HG02571 (cell line): ENCODE results near the gene TCF7L2.

ENCODE experiments used
- ATAC-seq: cut with Tn5 transposase; IDR thresholded peaks from one replicate; pipeline ENCODE4 v1.9.1; 2021; ENCODE audit warnings: mild to moderate bottlenecking, moderate library complexity; ENCODE audit not compliant: unreplicated experiment

TCF7L2 gene

DNA sequence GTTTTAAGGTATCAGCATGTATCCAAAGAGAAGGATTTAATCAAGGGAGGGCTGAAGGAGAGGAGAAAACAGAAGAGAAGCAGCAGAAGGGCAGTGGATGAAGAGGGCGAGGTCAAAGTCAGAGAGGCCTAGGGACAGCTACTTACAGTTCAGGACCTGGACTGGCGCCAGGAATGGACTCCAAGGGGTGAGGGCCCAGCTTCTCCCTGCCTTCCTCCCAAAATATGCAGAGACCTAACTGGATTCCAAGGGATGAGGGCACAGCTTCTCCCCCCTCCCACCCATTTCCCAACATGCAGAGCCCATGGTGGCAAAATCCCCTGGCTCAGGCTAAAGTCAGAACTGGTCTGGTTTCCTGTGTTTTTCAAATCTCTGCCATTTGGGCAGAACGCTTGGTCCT is 3.4 kb upstream of the TCF7L2 start:
- no peak for ATAC-seq

DNA sequence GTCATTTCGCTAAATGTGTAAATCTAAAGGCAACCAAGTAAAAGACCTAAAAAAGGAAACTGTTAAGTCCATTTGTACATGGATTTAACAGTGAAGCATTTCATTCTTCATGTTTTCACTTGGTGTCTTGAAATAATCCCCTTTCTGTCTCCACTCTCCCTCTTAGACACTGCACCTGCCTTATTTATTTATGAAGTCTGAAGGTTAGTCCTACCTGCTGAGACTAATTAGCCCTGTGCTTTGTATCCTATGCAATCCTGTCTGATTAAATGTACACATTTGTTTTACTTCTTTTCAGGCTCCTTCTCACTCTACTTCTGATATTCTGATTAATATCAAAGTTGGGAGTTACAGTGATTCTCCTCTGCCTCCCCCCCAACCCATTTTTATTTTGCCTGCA is 1.9 kb upstream of the TCF7L2 start:
- ATAC-seq = no peak

DNA sequence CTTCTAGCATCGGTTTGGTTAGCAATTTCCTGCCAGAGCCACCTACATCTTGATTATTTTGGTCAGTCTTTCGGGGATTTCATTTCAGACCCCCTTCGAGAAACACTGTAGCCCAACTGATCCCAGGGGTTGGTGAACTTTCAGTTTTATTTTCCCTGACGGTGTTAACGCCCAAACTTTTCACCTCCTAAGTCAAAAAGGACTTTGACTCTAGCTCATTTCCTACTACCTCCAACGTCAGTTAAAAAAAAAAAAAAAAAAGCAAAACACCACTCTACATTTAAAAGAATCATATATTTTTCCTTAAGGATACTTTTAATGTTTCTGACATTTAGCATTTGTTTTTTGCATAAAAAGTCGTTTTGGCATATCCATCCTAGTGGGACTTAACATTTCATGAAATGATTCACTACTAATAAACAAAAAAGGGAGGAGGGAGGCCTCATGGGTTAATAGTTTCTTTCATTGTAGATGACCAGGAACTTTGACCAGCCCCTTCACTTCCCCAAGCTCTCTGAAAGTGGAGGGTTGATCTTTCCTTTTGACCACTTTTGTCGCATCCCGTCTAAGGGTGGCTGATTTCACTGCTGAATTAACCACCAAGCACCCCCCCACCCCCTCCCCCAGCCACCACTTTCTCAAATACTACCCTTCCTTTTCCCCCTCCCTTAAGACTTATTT is 764 bp upstream of the TCF7L2 start:
- ATAC-seq = no peak

DNA sequence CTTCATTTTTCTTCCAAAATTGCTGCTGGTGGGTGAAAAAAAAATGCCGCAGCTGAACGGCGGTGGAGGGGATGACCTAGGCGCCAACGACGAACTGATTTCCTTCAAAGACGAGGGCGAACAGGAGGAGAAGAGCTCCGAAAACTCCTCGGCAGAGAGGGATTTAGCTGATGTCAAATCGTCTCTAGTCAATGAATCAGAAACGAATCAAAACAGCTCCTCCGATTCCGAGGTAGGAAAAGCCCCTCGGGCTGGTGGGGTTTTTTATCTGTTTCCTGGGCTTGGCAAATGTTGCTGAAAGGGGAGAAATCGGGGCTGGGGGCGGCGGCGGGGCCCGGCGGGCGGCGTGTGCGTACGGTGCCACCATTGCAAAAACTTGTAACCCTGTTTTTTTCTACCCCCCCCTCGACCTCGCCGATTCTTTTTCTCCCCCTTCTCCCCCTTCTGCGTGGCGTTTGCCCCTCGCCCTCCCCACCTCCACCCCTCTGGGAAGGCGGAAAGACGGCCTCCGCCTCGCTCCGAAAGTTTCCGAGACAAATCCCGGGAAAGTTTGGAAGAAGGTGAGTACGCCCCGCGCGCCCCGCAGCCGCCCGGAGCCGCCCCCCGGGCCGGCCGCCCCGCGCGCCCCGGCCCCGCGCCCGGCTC is 789 bp downstream of the TCF7L2 start:
- ATAC-seq = no peak

DNA sequence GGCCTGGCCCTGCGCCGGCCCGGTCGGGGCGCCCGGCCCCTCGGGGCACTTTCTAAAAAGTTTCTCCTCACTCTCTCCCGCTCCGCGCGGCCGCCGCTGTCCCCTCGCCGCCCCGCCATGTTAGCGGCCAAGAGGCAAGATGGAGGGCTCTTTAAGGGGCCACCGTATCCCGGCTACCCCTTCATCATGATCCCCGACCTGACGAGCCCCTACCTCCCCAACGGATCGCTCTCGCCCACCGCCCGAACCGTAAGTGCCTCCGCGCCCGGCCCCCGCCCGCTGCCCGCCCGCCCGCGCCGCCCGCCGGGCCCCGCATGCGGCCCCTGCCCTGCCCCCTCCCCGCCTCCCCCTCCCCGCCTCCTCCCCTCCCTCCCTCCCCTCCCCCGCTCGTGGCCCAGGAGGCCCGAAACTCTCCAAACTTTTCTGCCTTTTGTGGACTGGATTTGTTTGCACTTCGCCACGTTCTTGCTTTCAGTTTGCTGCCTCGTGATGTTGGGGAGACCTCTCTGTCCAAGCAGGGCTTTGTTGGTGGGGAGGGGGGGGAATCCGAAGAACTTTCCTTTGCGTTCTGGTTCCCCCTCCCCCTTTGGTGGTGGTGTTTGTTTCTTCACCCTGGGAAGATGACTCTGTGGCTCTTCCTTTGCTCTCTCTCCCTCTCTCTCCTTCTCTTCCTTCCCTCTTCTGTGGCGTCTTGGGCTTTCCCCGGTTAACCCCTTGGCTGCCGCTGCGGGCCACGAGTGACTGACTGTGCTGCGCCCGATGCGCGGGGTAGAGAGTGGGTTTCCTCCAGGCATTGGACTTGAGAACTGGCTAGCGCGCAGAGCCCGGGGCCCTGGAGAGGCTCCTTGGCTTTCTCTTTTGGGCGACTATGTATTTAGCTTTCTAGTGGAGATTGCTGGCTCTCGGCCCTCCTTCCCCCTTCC is 1.6 kb downstream of the TCF7L2 start:
- ATAC-seq = no peak

DNA sequence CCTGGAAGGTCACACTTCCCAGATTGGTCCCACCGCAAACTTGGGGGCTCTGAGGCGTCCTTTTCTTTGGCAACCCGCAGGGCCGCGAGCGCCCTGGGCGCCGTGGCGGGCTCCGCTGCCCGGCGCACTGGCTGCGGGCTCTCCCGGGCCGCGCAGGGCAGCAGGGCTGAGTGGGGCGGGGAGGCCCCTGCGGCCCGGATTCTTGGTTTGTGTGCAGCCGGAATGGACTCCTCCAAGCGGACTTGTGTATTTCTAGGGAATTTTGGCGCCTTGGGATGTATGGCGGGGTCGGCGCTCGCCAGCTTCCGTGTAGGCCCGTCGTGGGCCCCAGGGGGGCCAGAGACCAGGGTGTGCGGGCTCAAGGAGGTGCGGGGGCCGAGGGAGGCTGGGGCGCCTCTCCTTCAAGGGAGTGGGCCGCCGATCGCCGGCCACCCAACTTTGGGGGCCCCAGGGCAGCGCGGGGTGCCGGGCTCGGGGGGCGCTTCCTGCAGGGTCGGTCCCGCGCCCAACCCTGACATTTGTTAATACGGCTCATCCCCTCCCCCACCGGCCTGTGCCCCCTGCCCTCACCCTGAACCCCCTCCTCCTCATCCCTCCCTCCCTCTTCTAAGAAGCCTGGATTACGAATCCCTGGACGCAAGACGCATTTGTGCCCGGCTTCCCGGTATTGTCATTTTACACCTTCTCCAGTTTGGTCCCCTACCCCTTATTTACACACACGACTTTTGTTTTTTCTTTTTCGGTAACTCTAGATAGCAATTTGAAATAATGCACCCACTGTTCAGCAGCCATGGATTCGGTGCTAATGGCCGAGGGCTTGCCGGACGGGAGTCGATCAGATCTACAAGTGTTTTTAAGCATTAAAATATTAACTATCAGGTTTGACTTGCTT is 2.5 kb downstream of the TCF7L2 start:
- ATAC-seq = no peak

DNA sequence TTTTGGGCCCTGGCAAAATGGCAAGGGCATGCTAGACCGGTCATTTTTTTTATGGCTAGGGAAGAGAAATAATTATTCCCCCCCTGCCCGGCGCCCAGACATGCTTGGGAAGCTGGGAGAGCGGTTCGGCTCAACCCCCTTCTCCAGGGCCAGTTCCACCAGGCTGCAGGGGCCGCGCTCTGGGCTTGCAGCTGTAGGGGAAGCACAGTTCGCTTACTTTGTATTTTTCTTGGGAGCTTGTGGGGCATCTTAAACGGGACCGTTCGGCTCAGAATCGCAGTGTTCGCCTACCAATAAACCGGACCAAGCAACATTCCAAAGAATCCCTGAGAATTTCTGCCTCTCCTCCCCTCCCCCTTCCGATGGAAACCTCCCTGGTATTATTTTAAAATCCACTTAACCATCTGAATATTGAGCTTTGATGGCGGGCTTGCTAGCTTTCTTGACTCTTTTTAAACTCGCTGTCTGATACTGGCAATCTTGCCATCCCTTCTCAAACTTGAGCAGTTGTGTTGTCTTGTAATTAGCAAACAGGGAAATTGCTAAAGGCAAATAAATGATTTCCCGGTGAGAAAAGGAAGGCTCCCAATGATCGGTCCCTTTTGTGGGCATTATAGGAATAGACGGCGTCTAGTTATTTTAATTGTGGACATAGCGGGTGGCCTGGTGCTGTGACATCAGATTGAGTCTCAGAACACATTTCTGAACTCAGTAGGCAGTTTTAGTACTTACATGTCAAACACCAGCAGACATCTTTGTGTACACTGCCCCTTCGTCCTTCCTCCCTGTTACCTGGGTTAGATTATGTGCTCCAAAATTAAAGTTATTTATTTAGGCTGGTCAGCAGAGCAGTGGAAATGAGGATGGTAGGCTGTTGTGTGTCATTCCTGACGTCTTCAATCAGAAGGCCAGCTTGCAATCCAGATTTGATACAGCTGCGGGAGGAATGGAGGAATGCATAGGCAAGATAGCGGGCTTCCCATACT is 3.4 kb downstream of the TCF7L2 start:
- no peak for ATAC-seq

DNA sequence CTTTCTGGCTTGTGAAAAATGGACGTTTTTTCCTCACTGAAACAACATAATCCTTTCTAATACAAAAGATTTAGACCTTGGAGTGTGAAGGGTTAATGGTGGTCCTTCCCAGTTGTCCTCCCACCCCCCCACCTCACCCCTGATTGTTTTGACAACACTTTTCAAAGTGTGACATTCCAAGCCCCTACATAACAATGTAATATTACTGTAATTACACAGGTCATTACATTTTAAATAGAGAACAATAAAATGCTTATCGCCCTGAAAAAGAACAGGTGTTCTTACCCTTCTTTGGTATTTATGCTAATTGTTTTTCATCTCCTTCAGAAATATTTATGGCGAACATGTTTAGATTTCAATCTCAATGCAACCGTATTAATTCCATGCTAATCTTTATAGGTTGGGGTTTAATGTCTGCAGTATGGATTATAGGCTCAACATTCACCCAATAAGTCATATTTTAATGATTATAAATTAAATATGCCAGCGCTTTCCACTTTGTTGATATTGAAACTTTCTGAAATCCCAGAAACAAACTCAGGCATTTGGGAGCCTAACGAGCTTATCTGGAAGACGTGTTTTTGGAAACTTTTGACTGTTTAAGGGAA is 5.0 kb downstream of the TCF7L2 start:
- ATAC-seq = no peak

DNA sequence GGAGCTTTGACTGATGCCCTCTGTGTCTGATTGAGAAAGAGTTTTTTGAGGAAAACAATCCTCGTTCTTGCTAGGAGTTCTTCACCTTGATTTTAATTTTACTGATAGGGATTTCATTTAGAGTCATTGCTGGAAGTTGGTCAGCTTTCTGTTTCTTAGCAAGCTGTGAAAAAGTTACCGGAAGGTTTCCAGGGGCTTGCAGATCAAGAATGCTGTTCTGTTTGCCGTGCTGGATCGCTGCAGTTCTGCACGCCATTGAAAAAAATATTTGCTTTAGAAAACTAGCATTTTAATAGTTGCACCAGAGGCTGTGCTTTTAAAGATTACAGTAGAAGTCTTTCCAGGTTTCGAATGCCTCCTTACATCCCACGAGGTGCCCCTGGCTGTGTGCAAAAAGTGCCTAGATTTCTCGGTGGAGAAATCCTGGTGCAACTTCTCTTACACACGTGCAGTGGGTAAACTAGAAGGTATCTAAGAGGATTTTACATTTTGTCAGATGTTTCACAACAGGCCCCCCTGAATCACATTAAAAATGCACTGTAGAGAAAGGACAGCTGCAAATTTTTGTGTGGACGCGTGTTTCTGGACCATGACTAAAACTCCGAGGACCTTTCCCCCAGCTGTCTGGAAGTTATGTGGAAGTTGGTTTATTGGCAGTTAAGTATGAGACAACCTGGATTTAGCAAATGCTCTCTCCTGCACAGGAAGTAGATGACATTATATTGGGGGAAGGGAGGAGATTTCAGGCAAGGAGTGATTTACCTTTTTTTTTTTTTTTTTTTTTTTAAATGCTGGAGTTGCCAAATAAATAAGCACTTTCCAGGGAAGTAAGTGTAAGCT is 5.8 kb downstream of the TCF7L2 start:
- no peak for ATAC-seq

DNA sequence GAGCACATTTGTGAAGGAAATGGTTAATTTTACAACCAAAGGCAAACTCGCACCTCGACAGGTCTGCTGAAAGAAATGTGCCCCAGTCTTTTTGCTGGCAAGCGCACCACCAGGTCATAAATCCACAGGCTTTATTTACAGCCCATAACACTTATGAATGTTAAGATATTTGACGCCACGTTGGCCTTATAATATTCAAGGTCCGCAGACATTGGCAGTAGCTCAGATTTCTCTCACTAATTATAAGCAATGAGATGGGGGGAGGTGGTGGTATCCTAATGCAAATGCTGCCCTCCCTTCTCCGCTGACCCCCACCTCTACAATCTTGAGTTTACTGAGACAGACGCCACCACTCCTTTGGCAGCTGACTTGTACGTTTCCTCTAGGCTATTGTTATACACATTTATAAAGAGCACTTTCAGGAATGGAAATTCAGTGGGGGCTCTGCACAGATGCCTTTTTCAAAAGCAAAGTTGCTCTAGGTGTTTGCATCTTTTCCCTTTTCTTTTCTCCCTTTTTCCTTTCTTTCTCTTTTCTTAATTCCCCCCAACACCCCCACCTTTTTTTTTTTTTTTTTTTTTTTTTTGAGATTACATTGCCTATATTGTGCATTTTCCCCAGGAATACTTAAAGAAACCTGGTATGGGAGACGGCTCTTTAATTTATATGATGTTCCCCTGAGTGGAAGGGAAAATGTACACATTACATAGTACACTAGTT is 6.7 kb downstream of the TCF7L2 start:
- no peak for ATAC-seq

DNA sequence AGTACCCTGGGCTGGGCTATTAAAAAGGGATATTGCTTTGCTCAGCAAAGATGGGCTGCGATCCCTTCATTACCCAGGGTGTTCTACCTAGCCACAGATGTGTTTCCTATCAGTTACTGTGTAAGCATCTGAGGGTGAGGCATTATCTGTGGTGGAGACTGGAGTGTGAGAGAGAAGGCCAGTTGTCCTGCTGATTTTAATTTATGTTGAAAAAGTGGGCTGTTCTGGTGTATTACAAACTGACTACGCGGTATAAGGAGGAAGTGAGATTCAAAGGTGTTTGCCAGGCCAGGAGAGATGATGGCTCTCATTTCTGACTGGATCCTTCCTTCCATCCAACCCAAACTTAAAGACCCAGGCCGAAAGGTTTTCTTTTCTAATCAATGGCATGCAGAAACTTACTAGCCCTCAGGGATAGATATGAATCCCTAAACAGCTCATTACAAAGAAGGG is 7.6 kb downstream of the TCF7L2 start:
- ATAC-seq = no peak

DNA sequence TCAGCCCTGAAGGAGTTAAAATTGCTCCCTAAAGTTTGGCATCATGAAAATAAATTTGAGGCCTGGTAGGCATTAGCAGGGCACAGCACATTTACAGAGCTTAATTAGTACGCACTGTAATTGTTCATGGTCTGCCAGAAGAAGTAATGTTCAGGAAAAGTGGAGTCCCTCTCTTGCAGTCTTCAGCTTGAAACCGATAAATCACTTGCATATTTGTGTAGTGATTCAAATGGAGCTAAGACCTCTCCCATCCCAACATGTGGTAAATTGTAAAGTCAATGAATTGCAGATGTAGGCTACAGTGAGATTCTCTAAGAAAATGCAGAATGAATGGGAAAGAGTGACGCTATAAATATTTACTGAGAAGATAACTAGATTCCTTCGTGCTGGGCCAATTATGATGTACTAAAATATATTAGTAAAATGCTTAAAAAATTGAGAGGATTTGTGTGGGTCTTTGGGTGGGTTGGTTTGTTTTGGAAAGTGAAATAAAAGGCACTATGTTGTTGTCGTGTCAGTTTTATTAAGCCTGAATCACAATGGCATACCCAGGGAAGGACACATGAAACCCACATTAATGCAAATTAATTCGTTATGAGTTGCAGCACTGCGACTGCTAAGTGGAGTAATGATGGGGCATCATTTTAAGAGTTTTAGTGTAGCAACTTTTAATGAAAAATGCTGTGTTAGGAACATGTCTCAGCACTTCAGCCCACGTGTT is 8.4 kb downstream of the TCF7L2 start:
- no peak for ATAC-seq

DNA sequence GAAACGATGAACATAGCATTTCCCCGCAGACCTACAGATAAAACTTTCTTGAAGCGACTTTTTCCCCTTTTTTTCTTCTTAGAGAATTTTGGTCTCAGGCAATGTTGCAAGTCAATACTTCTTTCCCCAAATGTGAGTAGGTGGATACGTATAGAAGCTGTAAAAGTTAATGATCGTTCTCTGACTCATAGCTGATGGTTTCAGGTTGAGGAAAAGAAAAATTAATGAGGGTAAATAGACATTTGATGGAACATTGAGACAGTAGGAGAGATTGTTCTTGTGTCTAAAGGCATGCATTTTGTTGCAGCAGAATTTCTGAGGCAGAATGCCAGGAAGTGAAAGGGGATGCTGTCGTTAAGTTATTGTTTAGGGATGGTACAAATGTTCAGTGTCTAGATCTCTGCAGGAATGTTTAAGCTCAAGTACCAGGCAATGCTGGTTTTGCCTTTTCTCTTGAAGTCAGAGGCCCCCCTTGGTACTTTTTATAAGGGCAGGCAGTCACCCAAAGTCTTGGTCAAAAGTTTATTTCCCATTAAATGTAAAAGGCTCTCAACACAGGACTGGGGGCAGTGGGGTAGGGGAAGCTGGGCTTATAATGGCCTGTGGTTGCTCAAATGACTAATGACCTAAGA is 9.3 kb downstream of the TCF7L2 start:
- ATAC-seq = no peak

DNA sequence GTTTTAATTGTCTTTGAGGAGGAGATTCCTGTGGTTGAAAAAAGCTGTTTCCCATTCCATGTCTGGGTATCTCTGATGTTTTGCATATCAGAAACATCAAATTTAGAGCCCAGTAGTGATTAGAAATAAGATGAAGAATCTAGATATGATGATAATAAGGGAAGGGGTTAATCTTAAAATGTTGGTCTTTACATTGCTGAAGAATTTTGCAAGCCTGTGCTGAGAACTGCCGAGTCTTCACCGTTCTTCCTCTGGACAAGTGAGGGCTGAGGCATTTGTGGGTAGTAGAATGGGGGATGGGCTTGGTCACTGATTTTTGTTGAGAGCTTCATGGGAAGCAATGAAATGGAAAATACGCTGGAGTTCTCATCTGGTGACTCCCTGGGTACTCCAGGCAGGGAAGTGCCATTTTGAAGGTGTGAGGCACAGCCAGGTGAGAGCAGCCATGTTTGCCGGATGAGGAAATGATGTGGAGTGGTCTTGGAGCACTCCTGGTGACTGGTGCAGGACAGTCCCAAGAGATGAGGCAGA is 10.2 kb downstream of the TCF7L2 start:
- no peak for ATAC-seq

DNA sequence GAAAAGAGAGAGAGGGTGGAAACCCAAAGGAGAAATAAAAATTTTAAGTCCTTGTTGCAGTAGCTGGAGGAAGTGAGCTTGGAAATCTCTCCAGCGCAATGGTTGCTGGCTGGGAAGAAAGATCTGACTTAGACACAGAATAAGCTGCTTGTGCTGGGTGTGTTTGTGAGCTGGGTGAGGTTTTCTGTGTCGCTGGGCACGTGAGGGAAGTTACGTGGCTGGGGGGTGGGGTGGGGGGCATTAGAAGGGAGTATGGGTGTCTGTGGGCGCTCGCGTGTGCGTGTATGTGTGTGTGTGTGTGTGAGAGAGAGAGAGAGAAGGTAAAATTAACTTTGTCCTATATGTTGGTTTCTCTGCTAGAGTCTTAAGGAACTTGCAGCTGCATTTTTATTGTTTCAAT is 11.6 kb downstream of the TCF7L2 start:
- no peak for ATAC-seq

DNA sequence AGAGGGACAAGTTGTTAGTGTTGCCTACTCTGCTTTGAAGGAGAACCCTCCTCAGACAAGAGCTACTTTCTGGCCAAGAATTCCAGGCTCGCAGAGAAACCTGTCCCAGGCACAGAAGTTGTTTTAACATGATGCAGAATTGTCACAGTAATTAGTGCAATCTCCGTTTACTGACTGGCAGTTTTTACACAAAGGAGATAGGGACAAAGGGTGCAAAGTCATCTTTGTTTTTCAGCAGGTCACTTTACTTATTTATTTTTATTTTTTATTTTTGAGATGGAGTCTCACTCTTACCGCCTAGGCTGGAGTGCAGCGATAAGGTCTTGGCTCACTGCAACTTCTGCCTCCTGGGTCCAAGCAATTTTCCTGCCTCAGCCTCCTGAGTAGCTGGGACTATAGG is 12.3 kb downstream of the TCF7L2 start:
- no peak for ATAC-seq
